ENCODE measurements around the gene KTN1. TPM values are rescaled to one million over a fixed set of nuclear protein-coding genes. Genes with fewer than 3 reads are reported as not detected.

The KTN1 gene
- total and polyA plus RNA-seq, 3 donors from 2014 or later, result 74.8 to 247 (median 221) TPM

DNA sequence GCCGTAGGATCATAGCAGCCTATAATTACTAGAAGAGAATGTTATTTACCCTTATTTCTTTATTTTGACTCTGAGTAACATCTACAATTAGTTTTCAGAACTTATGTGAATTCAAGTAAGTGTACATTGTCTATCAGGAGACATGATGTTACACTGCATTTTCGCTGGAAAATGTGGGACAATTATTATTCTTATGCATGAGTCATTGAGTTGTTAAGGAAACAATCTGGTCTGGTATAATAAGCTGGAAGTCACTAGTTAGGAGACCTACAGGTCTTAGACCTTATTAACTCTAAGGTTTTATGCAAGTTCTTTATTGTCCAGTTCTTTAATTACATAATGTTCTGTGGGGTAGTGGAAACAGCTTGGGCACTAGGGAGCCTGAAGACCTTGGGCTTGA is 5.8 kb downstream of the KTN1 start:
- TF ChIP-seq, protein P1, sequence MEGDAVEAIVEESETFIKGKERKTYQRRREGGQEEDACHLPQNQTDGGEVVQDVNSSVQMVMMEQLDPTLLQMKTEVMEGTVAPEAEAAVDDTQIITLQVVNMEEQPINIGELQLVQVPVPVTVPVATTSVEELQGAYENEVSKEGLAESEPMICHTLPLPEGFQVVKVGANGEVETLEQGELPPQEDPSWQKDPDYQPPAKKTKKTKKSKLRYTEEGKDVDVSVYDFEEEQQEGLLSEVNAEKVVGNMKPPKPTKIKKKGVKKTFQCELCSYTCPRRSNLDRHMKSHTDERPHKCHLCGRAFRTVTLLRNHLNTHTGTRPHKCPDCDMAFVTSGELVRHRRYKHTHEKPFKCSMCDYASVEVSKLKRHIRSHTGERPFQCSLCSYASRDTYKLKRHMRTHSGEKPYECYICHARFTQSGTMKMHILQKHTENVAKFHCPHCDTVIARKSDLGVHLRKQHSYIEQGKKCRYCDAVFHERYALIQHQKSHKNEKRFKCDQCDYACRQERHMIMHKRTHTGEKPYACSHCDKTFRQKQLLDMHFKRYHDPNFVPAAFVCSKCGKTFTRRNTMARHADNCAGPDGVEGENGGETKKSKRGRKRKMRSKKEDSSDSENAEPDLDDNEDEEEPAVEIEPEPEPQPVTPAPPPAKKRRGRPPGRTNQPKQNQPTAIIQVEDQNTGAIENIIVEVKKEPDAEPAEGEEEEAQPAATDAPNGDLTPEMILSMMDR (IDR thresholded peaks at IDR 0.05), result no peak
- no peak for TF ChIP-seq POLR2A (IDR thresholded peaks at IDR 0.05)
- peak overlapping the region in 1 of 2 donors; percentile 0 for H3K27ac ChIP-seq
- H3K4me3 ChIP-seq, result no peak overlapping the region
- WGBS, 2 donors, result 47 to 49% methylated on average over 2 of the region's 2 CpGs
- no peaks in the 10 kb centered on the region for H3K36me3 ChIP-seq (ENCODE audit: low read depth, missing control alignments)
- intact Hi-C loops (cut with DNase I; ENCODE audit: low total_unique reads), result no loop called here
- H3K4me1 ChIP-seq, result peaks cover 52% of the 10 kb centered on the region
- H3K27me3 ChIP-seq, result no peaks in the 10 kb centered on the region
- no peak for DNase-seq
- no peaks in the 10 kb centered on the region for H3K9me3 ChIP-seq

DNA sequence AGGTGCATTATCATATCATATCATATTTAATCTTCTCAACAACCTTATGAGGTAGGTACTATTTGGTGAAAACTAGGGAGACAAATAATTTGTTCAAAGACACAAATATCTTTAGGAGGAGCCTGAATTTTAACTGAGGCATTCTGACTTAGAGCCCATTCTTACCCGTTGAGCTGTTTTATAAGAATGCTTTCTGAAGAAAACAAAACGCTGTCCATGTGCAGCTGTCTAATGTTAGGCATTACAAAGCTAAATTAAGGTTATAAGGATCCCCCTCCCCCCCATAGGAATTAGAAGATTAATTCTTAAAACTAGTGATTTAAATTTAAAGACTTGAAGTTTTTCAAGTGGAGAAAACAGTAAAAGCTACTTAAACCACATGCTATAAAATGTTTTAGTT is 6.4 kb downstream of the KTN1 start:
- no peaks in the 10 kb centered on the region for H3K9me3 ChIP-seq
- no peak overlapping the region for H3K27ac ChIP-seq
- no peak overlapping the region for H3K4me3 ChIP-seq
- no peaks in the 10 kb centered on the region for H3K36me3 ChIP-seq (ENCODE audit: low read depth, missing control alignments)
- intact Hi-C loops (cut with DNase I; ENCODE audit: low total_unique reads), result no loop called here
- no peak for DNase-seq
- peaks cover 49% of the 10 kb centered on the region for H3K4me1 ChIP-seq
- no peak for TF ChIP-seq POLR2A (IDR thresholded peaks at IDR 0.05)
- TF ChIP-seq, protein P1 (IDR thresholded peaks at IDR 0.05), result no peak
- 49 to 56% methylated on average over 2 of the region's 2 CpGs for WGBS, 2 donors
- no peaks in the 10 kb centered on the region for H3K27me3 ChIP-seq

DNA sequence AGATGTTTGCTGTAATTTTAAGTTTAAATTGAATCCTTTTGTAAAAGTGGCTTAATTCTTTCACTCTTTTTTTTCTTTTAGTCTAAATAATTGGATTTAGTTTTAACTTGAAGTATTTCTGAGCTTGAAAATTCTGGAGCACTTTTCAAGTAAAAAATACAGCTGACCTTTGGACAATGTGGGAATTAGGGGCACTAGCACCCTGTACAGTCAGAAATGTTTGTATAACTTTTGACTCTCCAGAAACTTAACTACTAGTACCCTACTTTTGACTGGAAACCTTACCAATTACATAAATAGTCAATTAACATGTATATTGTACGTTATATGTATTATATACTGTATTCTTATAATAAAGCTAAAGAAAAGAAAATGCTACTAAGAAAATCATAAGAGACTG is 7.8 kb downstream of the KTN1 start:
- Histone ChIP-seq H3K36me3 (ENCODE audit: low read depth, missing control alignments) (no peaks in the 10 kb centered on the region), H3K9me3 (no peaks in the 10 kb centered on the region), H3K4me1 (peaks cover 41% of the 10 kb centered on the region), H3K27me3 (no peaks in the 10 kb centered on the region), H3K4me3 (no peak overlapping the region), H3K27ac (peak overlapping the region in 1 of 2 donors; percentile 8)
- intact Hi-C loops (cut with DNase I; ENCODE audit: low total_unique reads), result no loop called here
- WGBS, 2 donors, result 51% methylated on average over 1 of the region's 1 CpG
- TF ChIP-seq, protein P1 (IDR thresholded peaks at IDR 0.05), result no peak
- no peak for TF ChIP-seq POLR2A (IDR thresholded peaks at IDR 0.05)
- no peak for DNase-seq

DNA sequence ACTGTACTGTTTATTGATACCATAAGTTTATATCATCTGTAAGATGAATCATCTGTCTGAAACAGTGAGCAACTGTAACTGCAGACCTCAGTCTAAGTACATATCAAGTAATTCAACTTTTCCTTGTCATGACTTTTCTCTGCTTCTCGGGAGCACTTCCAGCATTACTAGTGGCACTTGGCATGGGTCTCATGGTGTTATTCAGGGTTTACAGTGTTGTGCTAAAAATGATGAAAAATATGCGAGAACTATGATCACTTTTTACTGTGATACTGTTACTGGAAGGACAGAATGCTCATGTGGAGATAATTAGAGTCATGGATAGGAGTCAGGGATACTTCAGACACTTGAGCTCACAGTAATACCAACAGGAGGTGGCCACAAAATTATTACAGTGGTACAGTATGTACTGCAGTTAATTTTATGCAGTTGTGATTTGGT is 8.3 kb downstream of the KTN1 start:
- intact Hi-C loops (cut with DNase I; ENCODE audit: low total_unique reads), result no loop called here
- 23 to 39% methylated on average over 2 of the region's 2 CpGs for WGBS, 2 donors
- no peaks in the 10 kb centered on the region for H3K36me3 ChIP-seq (ENCODE audit: low read depth, missing control alignments)
- no peaks in the 10 kb centered on the region for H3K27me3 ChIP-seq
- no peak for DNase-seq
- no peaks in the 10 kb centered on the region for H3K9me3 ChIP-seq
- TF ChIP-seq, protein P1 (IDR thresholded peaks at IDR 0.05), result no peak
- no peak for TF ChIP-seq POLR2A (IDR thresholded peaks at IDR 0.05)
- H3K27ac ChIP-seq, result no peak overlapping the region
- H3K4me1 ChIP-seq, result peaks cover 38% of the 10 kb centered on the region
- no peak overlapping the region for H3K4me3 ChIP-seq

DNA sequence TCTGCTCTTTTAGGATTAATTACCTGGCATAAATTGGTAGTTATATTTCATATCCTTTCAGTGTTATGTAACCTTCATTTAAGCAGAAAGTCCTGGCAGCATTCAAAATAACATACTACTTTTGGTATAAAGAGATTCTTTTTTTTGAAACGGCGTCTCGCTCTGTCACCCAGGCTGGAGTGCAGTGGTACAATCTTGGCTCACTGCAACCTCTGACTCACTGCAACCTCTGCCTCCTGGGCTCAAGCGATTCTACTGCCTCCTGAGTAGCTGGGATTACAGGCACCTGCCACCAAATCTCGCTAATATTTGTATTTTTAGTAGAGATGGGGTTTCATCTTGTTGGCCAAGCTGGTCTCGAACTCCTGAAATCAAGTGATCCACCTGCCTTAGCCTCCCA is 9.2 kb downstream of the KTN1 start:
- H3K4me3 ChIP-seq, result no peak overlapping the region
- no peak overlapping the region for H3K27ac ChIP-seq
- DNase-seq, result no peak
- intact Hi-C loops (cut with DNase I; ENCODE audit: low total_unique reads), result no loop called here
- no peak for TF ChIP-seq POLR2A (IDR thresholded peaks at IDR 0.05)
- TF ChIP-seq, protein P1 (IDR thresholded peaks at IDR 0.05), result no peak
- H3K27me3 ChIP-seq, result no peaks in the 10 kb centered on the region
- WGBS, 2 donors, result 71 to 77% methylated on average over 6 of the region's 6 CpGs
- H3K9me3 ChIP-seq, result no peaks in the 10 kb centered on the region
- peaks cover 29% of the 10 kb centered on the region for H3K4me1 ChIP-seq
- H3K36me3 ChIP-seq (ENCODE audit: low read depth, missing control alignments), result no peaks in the 10 kb centered on the region
